Mammary epithelial cell (primary cell): ENCODE results near the gene CDK8.

Experiments used
- EZH2 ChIP-seq: IDR thresholded peaks from 2 replicates; pipeline ENCODE4 v1.6.1; 2012; ENCODE audit warnings: low read length, inconsistent platforms, borderline replicate concordance
- TF ChIP-seq, protein P1 (sequence below), 2 donors: IDR thresholded peaks in 1 of 2; conservative IDR thresholded peaks in 1 of 2; 2 replicates each; pipeline ENCODE4 v1.5.1; 2011 to 2012; ENCODE audit warnings: inconsistent platforms in 2 of 2, low read length in 2 of 2, mild to moderate bottlenecking in 2 of 2, control low read depth in 1 of 2, low read depth in 1 of 2; ENCODE audit not compliant: insufficient read depth in 1 of 2; ENCODE audit errors: extremely low read depth in 1 of 2

DNA sequence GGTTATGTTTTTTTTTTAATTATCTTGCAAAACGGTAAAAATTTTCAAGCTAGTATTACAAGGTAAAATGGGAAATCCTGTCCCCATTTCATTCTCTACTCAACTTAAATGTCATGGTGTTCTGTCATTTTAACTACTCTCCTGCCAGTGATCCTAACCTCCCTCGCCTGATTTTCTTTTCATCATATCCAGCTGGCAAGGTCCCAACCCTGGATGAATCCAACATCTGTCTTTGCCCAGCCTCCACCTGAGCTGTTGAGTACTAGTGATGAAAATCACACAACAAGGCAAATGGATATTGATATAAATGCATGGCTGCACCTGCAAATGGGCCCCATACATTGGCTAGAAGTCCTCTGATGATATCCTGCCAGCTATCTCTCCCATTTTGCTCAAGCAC lies 6.9 kb upstream of the CDK8 start:
- TF ChIP-seq, protein P1, sequence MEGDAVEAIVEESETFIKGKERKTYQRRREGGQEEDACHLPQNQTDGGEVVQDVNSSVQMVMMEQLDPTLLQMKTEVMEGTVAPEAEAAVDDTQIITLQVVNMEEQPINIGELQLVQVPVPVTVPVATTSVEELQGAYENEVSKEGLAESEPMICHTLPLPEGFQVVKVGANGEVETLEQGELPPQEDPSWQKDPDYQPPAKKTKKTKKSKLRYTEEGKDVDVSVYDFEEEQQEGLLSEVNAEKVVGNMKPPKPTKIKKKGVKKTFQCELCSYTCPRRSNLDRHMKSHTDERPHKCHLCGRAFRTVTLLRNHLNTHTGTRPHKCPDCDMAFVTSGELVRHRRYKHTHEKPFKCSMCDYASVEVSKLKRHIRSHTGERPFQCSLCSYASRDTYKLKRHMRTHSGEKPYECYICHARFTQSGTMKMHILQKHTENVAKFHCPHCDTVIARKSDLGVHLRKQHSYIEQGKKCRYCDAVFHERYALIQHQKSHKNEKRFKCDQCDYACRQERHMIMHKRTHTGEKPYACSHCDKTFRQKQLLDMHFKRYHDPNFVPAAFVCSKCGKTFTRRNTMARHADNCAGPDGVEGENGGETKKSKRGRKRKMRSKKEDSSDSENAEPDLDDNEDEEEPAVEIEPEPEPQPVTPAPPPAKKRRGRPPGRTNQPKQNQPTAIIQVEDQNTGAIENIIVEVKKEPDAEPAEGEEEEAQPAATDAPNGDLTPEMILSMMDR (conservative IDR thresholded peaks at IDR 0.05 in 1 of 2, IDR thresholded peaks at IDR 0.05 in 1 of 2; ENCODE audit: extremely low read depth in 1 of 2, insufficient read depth in 1 of 2, low read depth in 1 of 2, low read length in 2 of 2) = no peak
- no peak for TF ChIP-seq EZH2
